Stimulated activated CD8-positive, alpha-beta memory T cell treated with anti-CD3 and anti-CD28 coated beads, Interleukin-12 subunit alpha, Interleukin-12 subunit beta, amount 100 ng/mL, for 1 hour (primary cell): ENCODE measurements around the gene ODF4.
A peak's percentile ranks its signal among the peaks of the same experiment; 100 is the strongest.
"Not testable (repeated sequence)": the region's sequence is repeated elsewhere in the genome, so short reads cannot be mapped to it uniquely, and the experiment has no call there.

Experiments used
- DNase-seq: peaks from one replicate; pipeline ENCODE4 v3.0.0-alpha.2; 2020; ENCODE audit warnings: low read depth

The ODF4 gene

DNA sequence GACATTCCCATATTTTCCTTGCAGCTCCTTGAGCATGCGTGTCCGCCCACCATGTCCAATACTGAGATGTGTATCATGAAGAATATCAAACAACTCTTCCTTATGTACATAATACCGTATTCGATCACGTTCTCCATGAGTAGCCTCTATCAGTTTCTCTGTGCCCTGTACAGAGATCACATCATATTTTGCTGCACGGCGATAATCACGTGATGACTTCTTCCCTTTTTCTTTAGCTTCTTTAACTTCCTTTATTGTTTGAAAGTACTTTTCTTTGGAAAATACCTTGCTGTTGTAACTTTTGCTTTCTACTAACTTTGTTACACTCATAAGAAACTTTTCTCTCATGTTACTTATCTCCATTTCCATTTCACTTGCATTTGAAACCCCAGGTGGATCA is 30.3 kb downstream of the ODF4 start:
- DNase-seq, result no peak

GRCh38 chr17:8371786-8372185 is 32.1 kb downstream of the ODF4 start:
- no peak for DNase-seq

- DNase-seq, result no peak
Observed at GRCh38 chr17:8372422-8372821, 32.8 kb downstream of the ODF4 start.

DNA sequence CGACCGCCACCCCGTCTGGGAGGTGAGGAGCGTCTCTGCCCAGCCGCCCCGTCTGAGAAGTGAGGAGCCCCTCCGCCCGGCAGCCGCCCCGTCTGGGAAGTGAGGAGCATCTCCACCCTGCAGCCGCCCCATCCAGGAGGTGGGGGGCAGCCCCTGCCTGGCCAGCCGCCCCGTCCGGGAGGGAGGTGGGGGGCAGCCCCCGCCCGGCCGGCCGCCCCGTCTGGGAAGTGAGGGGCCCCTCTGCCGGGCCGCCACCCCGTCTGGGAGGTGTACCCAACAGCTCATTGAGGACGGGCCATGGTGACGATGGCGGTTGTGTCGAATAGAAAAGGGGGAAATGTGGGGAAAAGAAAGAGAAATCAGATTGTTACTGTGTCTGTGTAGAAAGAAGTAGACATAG is 34.2 kb downstream of the ODF4 start:
- not testable (repeated sequence) for DNase-seq

GRCh38 chr17:8375738-8376259 is 36.2 kb downstream of the ODF4 start:
- DNase-seq, result no peak

- peak; percentile 85 for DNase-seq
Observed at GRCh38 chr17:8376271-8377067, 36.8 kb downstream of the ODF4 start, which contains the start of gene KRABD2. Gene KRABD2 (minus strand): TSS chr17:8376704.

DNA sequence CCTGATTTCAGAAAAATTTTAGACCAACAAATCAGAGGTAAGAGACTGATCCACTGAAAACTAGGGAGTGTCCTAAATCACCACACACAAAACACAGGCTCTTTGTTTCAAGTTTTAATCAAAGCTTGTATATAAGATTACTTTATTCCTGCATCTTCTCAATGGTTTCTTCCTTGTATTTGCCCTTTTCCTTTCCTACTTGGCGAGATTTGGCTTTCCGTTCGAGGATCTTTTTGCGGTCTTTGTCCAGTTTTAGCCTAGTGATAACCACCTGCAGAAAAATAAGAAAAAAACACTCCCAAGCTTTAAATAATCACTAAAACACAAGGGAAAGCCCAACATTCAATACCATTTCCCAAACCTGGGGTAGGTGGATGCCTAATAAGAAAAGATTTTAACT is 37.8 kb downstream of the ODF4 start:
- no peak for DNase-seq

- DNase-seq, result not testable (repeated sequence)
Observed at GRCh38 chr17:8378117-8378516, 38.5 kb downstream of the ODF4 start.

DNA sequence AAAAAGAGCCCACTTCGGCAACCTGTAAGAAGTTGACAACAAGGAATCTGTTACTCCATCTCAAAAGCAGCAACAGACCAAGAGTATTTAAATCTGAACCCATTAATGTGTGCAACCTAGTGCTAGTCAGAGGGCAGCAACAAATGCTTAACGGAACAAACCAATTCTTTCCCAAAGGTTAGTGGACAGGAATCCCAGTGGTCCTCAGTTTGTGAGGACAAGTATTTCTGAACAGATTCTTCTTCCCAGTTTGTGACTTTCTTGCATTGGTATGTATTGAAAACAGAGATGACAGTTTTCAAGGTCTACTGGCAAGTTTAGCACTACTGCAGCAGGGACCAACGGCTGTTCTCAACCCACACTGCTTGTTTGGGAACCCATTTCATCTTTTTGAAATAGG is 40.4 kb downstream of the ODF4 start:
- DNase-seq, result no peak

GRCh38 chr17:8382052-8382879 is 42.6 kb downstream of the ODF4 start:
- no peak for DNase-seq

DNA sequence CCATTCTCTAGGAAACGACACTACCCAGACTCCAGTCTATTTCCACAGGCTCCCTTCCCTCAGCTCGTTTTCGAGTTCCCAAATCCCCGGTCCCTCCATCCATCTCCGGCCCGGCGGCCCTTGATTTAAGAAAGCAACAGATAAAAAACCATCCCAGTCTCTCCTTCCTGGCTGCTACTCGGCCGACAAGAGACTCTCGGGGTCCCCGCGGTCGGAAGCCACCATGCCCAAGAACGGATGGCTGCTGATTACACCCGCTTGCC is 43.2 kb downstream of the ODF4 start:
- no peak for DNase-seq

DNA sequence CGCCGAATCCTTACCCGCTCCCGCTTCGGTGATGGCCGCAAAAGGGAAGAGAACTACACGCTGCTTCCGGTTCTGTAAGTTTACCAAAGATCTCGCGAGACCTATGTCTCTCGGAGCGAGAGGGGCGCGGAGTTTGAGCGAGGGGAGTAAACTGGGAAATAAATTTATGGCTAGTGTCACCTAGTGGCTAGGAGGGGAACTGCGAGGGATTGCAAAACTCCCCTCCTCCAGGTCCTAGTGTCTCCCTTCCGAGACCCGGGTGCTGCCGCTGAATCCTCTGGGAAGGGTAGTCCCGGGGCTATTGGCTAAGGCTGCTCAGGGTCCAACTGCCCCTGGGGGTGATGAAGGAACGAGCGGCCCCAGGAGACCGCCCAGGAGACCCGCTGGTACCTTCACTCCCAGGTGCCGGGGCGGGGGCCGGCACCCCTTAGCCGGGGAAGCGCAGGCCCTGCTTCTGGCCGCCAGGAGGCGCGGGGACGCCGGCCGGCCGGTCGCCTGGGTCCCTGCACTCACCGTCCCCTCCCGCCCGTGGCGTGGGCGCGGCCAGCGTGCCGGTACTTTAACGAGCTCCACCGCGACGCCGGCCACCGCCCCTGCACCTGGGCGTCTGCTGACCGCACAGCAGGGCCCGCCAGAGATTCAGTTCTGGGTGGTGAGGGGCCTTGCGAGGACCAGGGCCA is 43.6 kb downstream of the ODF4 start, which contains the start of gene RPL26:
RPL26 (minus strand) TSS at position 51 of the 680 bp plus-strand sequence. CDS start 883 bp downstream, outside the sequence.
- DNase-seq, result peak; percentile 87

GRCh38 chr17:8384801-8385378 is 45.2 kb downstream of the ODF4 start:
- DNase-seq, result no peak

- DNase-seq, result no peak
Observed at GRCh38 chr17:8386841-8387240, 47.2 kb downstream of the ODF4 start.

- no peak for DNase-seq
Observed at GRCh38 chr17:8387914-8388651, 48.4 kb downstream of the ODF4 start.

GRCh38 chr17:8391711-8392110 is 52.1 kb downstream of the ODF4 start:
- no peak for DNase-seq

- DNase-seq, result no peak
Observed at GRCh38 chr17:8392274-8392673, 52.6 kb downstream of the ODF4 start.

- DNase-seq, result no peak
Observed at GRCh38 chr17:8392674-8393469, 53.2 kb downstream of the ODF4 start.

- no peak for DNase-seq
Observed at GRCh38 chr17:8393470-8394231, 54.0 kb downstream of the ODF4 start.

GRCh38 chr17:8394497-8394896 is 54.9 kb downstream of the ODF4 start:
- DNase-seq, result not testable (repeated sequence)
